Thyroid gland (tissue), 4 donors: Measurements from ENCODE around the gene MLLT6.

Experiments used
- POLR2A ChIP-seq, 2 donors: fragments of 450-650 bp; IDR thresholded peaks; one replicate each; pipeline ENCODE4 v1.6.1; 2017; ENCODE audit warnings: antibody characterized with exemption in 2 of 2, mild to moderate bottlenecking in 2 of 2, moderate library complexity in 1 of 2
- TF ChIP-seq, protein P1 (sequence below), 6 experiments: fragments of 200-600 bp in 3 of 6; fragments of 450-650 bp in 3 of 6; sonication (generic) in 3 of 6; IDR thresholded peaks; one replicate each; pipeline ENCODE4 v1.5.1; 2016 to 2019; ENCODE audit warnings: antibody characterized with exemption in 6 of 6, mild to moderate bottlenecking in 2 of 6, inconsistent platforms in 1 of 6, moderate library complexity in 1 of 6

GRCh38 chr17:38738686-38739085 is 33.6 kb downstream of the MLLT6 start:
- TF ChIP-seq, protein P1, sequence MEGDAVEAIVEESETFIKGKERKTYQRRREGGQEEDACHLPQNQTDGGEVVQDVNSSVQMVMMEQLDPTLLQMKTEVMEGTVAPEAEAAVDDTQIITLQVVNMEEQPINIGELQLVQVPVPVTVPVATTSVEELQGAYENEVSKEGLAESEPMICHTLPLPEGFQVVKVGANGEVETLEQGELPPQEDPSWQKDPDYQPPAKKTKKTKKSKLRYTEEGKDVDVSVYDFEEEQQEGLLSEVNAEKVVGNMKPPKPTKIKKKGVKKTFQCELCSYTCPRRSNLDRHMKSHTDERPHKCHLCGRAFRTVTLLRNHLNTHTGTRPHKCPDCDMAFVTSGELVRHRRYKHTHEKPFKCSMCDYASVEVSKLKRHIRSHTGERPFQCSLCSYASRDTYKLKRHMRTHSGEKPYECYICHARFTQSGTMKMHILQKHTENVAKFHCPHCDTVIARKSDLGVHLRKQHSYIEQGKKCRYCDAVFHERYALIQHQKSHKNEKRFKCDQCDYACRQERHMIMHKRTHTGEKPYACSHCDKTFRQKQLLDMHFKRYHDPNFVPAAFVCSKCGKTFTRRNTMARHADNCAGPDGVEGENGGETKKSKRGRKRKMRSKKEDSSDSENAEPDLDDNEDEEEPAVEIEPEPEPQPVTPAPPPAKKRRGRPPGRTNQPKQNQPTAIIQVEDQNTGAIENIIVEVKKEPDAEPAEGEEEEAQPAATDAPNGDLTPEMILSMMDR (IDR thresholded peaks at IDR 0.05): no peak
- no peak for TF ChIP-seq POLR2A (IDR thresholded peaks at IDR 0.05)
